ENCODE measurements around the gene GUK1.
A peak's percentile ranks its signal among the peaks of the same experiment; 100 is the strongest.

GUK1 gene

DNA sequence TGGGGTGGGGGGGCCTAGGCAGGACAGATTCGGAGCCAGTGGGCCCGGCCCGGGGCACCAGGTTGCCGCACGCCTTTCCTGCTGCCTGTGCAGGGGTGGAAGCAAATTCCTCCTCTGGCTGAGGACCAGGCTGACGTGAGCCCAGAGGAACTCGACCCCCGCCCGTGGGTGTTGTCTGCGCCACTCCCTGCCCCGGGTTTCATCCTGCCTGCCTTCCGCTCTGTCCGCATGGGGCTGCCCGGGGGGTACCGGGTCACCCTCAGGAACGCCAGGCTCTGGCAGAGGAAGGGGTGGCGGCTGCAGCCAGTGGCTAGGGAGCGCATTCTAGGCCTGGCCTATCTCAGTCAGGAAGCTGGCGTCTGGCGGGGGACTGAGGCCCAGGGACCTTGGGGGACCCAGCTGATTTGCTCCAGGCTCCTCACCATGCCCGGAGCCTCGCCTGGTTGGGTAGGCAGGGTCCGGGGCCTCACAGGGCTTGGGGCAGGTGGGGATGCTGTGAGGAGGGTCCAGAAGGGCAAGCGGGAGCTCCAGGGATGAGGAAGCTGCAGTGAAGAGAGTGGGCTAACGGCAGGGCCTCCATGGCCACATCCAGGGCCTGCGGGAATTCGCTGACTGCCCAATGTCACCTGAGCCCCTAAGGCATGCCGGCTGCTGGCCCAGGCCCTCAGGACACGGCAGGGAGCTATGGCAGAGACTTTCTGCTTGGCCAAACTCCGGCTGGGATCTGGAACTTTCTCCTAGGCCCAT lies 23.1 kb downstream of the GUK1 start:
- TF ChIP-seq CTCF (IDR thresholded peaks at IDR 0.05; ENCODE audit: insufficient read depth, low read depth, low read length, missing control alignments) = no peak
- no peak for DNase-seq (ENCODE audit: low read depth)

DNA sequence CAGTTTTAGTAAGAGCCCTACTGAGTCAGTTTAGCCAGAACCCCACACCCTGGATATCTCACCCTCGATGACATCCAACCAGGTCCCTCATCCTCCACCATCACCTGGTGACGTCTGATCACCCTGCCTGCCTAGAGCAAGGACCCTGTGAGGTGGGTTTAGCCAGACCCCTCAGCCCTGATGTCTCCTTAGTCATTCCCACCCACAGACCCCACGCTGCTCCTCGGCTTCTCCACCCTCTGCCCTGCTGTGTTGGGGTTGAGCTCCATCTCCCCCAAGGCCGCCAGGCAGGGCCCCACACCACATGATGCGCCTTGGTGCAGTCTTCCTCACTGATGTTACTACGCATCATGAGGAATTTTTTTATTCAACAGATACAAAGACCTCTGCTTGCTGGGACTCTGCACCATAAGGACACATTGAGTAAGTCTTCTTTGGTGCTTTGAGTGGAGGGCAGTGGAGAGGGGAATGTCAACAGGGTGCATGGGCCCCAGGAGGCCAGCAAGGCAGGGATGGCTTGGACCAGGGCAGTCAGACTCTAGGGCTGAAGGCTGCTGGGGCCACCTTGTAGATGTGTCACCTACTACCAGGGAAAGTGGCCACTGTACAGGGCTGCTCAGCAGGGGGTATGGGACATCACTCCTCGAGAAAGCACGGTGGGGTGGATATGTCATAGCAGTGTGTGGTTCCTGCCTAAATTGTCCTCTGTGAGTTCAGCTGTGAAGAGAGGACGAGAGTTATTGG lies 23.9 kb downstream of the GUK1 start:
- no peak for TF ChIP-seq CTCF (IDR thresholded peaks at IDR 0.05; ENCODE audit: insufficient read depth, low read depth, low read length, missing control alignments)
- no peak for DNase-seq (ENCODE audit: low read depth)
- H3K4me3 ChIP-seq (ENCODE audit: low read depth, low read length) = no peak overlapping the region

More for the DNA sequence above, 23.1 kb downstream of the GUK1 start:
- no peak overlapping the region for H3K4me3 ChIP-seq (ENCODE audit: low read depth, low read length)

GRCh38 chr1:228164561-228165371 lies 24.7 kb downstream of the GUK1 start:
- no peak for DNase-seq (ENCODE audit: low read depth)
- no peak for TF ChIP-seq CTCF (IDR thresholded peaks at IDR 0.05; ENCODE audit: insufficient read depth, low read depth, low read length, missing control alignments)
- peak overlapping the region; percentile 92 for H3K4me3 ChIP-seq (ENCODE audit: low read depth, low read length)

GRCh38 chr1:228165372-228166169 lies 25.5 kb downstream of the GUK1 start, which contains the start of gene IBA57:
Gene IBA57 (plus strand): TSS chr1:228165804. CDS start chr1:228165817, 13 bp downstream.
- peak within 1 kb of the TSS; percentile 94 for H3K4me3 ChIP-seq (ENCODE audit: low read depth, low read length)
- TF ChIP-seq CTCF (IDR thresholded peaks at IDR 0.05; ENCODE audit: insufficient read depth, low read depth, low read length, missing control alignments) = peak; percentile 97
- DNase-seq (ENCODE audit: low read depth) = peak; percentile 100

GRCh38 chr1:228166170-228166936 lies 26.3 kb downstream of the GUK1 start:
- peak; percentile 41 for TF ChIP-seq CTCF (IDR thresholded peaks at IDR 0.05; ENCODE audit: insufficient read depth, low read depth, low read length, missing control alignments)
- peak overlapping the region; percentile 94 for H3K4me3 ChIP-seq (ENCODE audit: low read depth, low read length)
- DNase-seq (ENCODE audit: low read depth) = peak; percentile 59
